HG02571 (cell line): ENCODE data around the gene GPR62.
A peak's percentile ranks its signal among the peaks of the same experiment; 100 is the strongest.

ENCODE experiments used
- ATAC-seq: cut with Tn5 transposase; IDR thresholded peaks from one replicate; pipeline ENCODE4 v1.9.1; 2021; ENCODE audit warnings: mild to moderate bottlenecking, moderate library complexity; ENCODE audit not compliant: unreplicated experiment

GPR62 gene

GRCh38 chr3:51968883-51969678, 13.9 kb downstream of the GPR62 start:
- no peak for ATAC-seq

GRCh38 chr3:51969841-51970240, 14.7 kb downstream of the GPR62 start:
- ATAC-seq: no peak

GRCh38 chr3:51970606-51971300, 15.6 kb downstream of the GPR62 start:
- ATAC-seq: no peak

GRCh38 chr3:51971350-51971749, 16.2 kb downstream of the GPR62 start:
- no peak for ATAC-seq

- peak; percentile 8 for ATAC-seq
These were observed 19.2 kb downstream of the GPR62 start for GRCh38 chr3:51974277-51974962.

GRCh38 chr3:51974963-51975851, 20.0 kb downstream of the GPR62 start, which contains the start of gene ABHD14A:
TSS of gene ABHD14A (plus strand) at chr3:51975064. CDS start at chr3:51975136, 72 bp downstream.
- ATAC-seq: no peak

- no peak for ATAC-seq
These were observed 20.8 kb downstream of the GPR62 start for GRCh38 chr3:51975852-51976549.

- ATAC-seq: no peak
These were observed 22.4 kb downstream of the GPR62 start for GRCh38 chr3:51977446-51978142.

- no peak for ATAC-seq
These were observed 22.9 kb downstream of the GPR62 start for GRCh38 chr3:51978143-51978502.

GRCh38 chr3:51980253-51980652, 25.1 kb downstream of the GPR62 start:
- ATAC-seq: no peak

- peak; percentile 42 for ATAC-seq
These were observed 27.2 kb downstream of the GPR62 start for GRCh38 chr3:51982352-51982837.

GRCh38 chr3:51982838-51983577, 27.8 kb downstream of the GPR62 start, which contains the start of gene ACY1:
TSS of gene ACY1 (plus strand) at chr3:51983535. CDS start at chr3:51984065, 530 bp downstream.
- peak; percentile 69 for ATAC-seq

GRCh38 chr3:51983578-51984268, 28.5 kb downstream of the GPR62 start:
- ATAC-seq: no peak

- no peak for ATAC-seq
These were observed 29.1 kb downstream of the GPR62 start for GRCh38 chr3:51984269-51984647.

GRCh38 chr3:51985063-51985462, 29.9 kb downstream of the GPR62 start:
- ATAC-seq: no peak

GRCh38 chr3:51986010-51986947, 31.1 kb downstream of the GPR62 start:
- ATAC-seq: no peak

- no peak for ATAC-seq
These were observed 32.4 kb downstream of the GPR62 start for GRCh38 chr3:51987568-51987967.
